Panc1 (cell line): Measurements from ENCODE around the gene JUND. TPM values are rescaled to one million over a fixed set of nuclear protein-coding genes. Genes with fewer than 3 reads are reported as not detected.

Experiments used
- ATAC-seq: fragments of 200-7000 bp; cut with Tn5 transposase; 2 replicates; pipeline ENCODE4 v1.9.1; 2020; ENCODE audit warnings: mild to moderate bottlenecking, moderate library complexity
- BruUV-seq: library from RNA; stranded (reverse); fragments of 400-500 nt; replicated peaks from 2 replicates; lab custom pipeline; 2021; lab: Mats Ljungman, UMichigan
- CTCF ChIA-PET: fragments of 300-600 bp; sonication (Branson Sonifier 250); formaldehyde crosslinking; loops from one replicate; lab custom pipeline; 2022; ENCODE audit warnings: antibody characterized with exemption; lab: Charles Lee
- POLR2A ChIA-PET: fragments of 300-600 bp; sonication (Branson Sonifier 250); formaldehyde crosslinking; loops from one replicate; lab custom pipeline; 2022; ENCODE audit warnings: antibody characterized with exemption; lab: Charles Lee
- DNase-seq: peaks from one replicate; pipeline ENCODE4 v3.0.0-alpha.2; 2010; ENCODE audit warnings: low read depth, low spot score
- H3K27ac ChIP-seq: 2 replicates; pipeline ENCODE4 v1.5.1; 2011; ENCODE audit warnings: mild to moderate bottlenecking, low read length, inconsistent platforms
- H3K27me3 ChIP-seq: fragments of 200-500 bp; sonication (Bioruptor generic); 2 replicates; pipeline ENCODE4 v1.6.0; 2014; ENCODE audit warnings: low read length, inconsistent platforms; ENCODE audit not compliant: control insufficient read depth, insufficient read depth
- H3K36me3 ChIP-seq: fragments of 200-500 bp; sonication (Bioruptor generic); 2 replicates; pipeline ENCODE4 v1.5.1; 2014; ENCODE audit warnings: inconsistent platforms, mild to moderate bottlenecking, low read length, moderate library complexity; ENCODE audit not compliant: control insufficient read depth, insufficient read depth
- H3K4me1 ChIP-seq: 2 replicates; pipeline ENCODE4 v1.5.1; 2011; ENCODE audit warnings: inconsistent platforms, mild to moderate bottlenecking, low read length, moderate library complexity; ENCODE audit not compliant: control insufficient read depth, insufficient read depth
- H3K4me3 ChIP-seq, 2 experiments: 2 replicates each; pipeline ENCODE4 v1.5.1; 2011 to 2012; ENCODE audit warnings: low read depth in 2 of 2, low read length in 2 of 2, mild to moderate bottlenecking in 2 of 2, inconsistent platforms in 1 of 2, moderate library complexity in 1 of 2
- H3K9me3 ChIP-seq: fragments of 200-500 bp; sonication (Bioruptor generic); 2 replicates; pipeline ENCODE4 v1.5.1; 2014; ENCODE audit warnings: low read depth, mild to moderate bottlenecking, inconsistent platforms, low read length, moderate library complexity; ENCODE audit not compliant: control insufficient read depth, insufficient read depth
- POLR2AphosphoS5 ChIP-seq: IDR thresholded peaks from 2 replicates; pipeline ENCODE4 v1.6.1; 2012; ENCODE audit warnings: mild to moderate bottlenecking, low read depth, low read length, moderate library complexity
- REST ChIP-seq, 2 experiments: IDR thresholded peaks; 2 replicates each; pipeline ENCODE4 v1.6.1; 2011 to 2012; ENCODE audit warnings: low read depth in 2 of 2, control low read depth in 1 of 2, low read length in 1 of 2, mild to moderate bottlenecking in 1 of 2, moderate library complexity in 1 of 2; ENCODE audit not compliant: insufficient read depth in 1 of 2
- SIN3A ChIP-seq: IDR thresholded peaks from 2 replicates; pipeline ENCODE4 v1.6.1; 2012; ENCODE audit warnings: low read depth, mild to moderate bottlenecking, low read length, moderate library complexity, borderline replicate concordance; ENCODE audit not compliant: insufficient read depth
- TCF7L2 ChIP-seq: IDR thresholded peaks from 2 replicates; pipeline ENCODE4 v1.6.1; 2011; ENCODE audit warnings: mild to moderate bottlenecking, low read depth, low read length, inconsistent platforms
- in situ Hi-C: cut with HindIII; loops from 2 replicates; pipeline ENCODE4 v1.10.0; 2016; ENCODE audit warnings: low sequenced_read_pairs, low pct_unique_long_range_greater_than_20kb
- intact Hi-C: fragments of 100-400 bp; cut with micrococcal nuclease; formaldehyde crosslinking; loops from one replicate; pipeline ENCODE4 v1.10.0; 2022; ENCODE audit not compliant: unreplicated experiment
- total RNA-seq: library from RNA; stranded (reverse); gene quantifications from one replicate; pipeline ENCODE4 v1.2.1, GENCODE V29; 2021; ENCODE audit not compliant: unreplicated experiment
- TF ChIP-seq, protein P1 (sequence below): fragments of 450-650 bp; IDR thresholded peaks from 2 replicates; pipeline ENCODE4 v1.5.1; 2017; ENCODE audit warnings: mild to moderate bottlenecking

The JUND gene
- total RNA-seq, 1 experiment from 2014 or later, result 130 TPM

DNA sequence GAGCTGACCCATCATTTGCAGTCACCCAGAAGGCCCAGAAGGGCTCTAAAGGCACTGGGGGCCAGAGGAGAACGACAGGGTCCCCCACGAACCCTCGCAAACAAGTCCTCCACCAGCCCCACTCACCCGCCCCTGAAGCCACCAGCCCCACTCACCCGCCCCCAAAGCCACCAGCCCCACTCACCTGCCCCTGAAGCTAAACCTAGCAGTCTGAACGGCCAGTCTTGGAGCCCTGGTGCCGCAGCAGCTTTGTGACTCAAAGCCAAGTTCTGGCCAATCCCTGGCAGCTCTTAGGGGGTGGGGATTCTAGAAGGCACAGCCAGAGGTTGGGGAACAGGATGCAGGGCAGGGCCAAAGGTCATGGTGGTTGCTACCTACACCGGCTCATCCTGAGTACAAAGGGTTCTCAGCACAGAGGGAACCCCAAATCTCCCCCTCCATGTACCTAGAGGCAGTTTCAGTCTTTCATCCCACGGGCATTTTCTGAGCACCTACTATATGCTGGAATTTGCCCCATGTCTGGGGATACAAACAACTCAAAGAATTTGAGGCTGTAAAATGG lies 7.1 kb downstream of the JUND start, which contains the start of gene IQCN:
TSS of gene IQCN (minus strand) at position 234 of the 562 bp plus-strand sequence. CDS start 4,974 bp downstream, outside the sequence.
- Histone ChIP-seq H3K27ac (peak within 1 kb of the TSS; percentile 88), H3K4me3 (peak within 1 kb of the TSS in 1 of 2 experiments; percentile 11; a peak in 1 of 4 replicates), H3K36me3 (no peaks in the 10 kb centered on the region), H3K4me1 (peaks cover 37% of the 10 kb centered on the region), H3K27me3 (no peaks in the 10 kb centered on the region), H3K9me3 (no peaks in the 10 kb centered on the region)
- TF ChIP-seq POLR2AphosphoS5 (no peak; the same call in 1 of the 2 replicates), REST (IDR thresholded peaks at IDR 0.05; ENCODE audit: insufficient read depth in 1 of 2, low read depth in 2 of 2, low read length in 1 of 2) (no peak), TCF7L2 (no peak), SIN3A (no peak)
- TF ChIP-seq, protein P1, sequence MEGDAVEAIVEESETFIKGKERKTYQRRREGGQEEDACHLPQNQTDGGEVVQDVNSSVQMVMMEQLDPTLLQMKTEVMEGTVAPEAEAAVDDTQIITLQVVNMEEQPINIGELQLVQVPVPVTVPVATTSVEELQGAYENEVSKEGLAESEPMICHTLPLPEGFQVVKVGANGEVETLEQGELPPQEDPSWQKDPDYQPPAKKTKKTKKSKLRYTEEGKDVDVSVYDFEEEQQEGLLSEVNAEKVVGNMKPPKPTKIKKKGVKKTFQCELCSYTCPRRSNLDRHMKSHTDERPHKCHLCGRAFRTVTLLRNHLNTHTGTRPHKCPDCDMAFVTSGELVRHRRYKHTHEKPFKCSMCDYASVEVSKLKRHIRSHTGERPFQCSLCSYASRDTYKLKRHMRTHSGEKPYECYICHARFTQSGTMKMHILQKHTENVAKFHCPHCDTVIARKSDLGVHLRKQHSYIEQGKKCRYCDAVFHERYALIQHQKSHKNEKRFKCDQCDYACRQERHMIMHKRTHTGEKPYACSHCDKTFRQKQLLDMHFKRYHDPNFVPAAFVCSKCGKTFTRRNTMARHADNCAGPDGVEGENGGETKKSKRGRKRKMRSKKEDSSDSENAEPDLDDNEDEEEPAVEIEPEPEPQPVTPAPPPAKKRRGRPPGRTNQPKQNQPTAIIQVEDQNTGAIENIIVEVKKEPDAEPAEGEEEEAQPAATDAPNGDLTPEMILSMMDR, result no peak
- POLR2A ChIA-PET, result interaction anchor here (0.6 kb wide), 2 partner anchors 20 to 183 kb away, joined by 3 to 4 read pairs; no protein-coding TSS in a partner anchor
- in situ Hi-C loops (no loop called here), intact Hi-C loops (no loop called here)
- CTCF ChIA-PET, result no interaction called here
- DNase-seq (no peak), ATAC-seq (peak; percentile 74)
- no TSS peak for BruUV-seq

DNA sequence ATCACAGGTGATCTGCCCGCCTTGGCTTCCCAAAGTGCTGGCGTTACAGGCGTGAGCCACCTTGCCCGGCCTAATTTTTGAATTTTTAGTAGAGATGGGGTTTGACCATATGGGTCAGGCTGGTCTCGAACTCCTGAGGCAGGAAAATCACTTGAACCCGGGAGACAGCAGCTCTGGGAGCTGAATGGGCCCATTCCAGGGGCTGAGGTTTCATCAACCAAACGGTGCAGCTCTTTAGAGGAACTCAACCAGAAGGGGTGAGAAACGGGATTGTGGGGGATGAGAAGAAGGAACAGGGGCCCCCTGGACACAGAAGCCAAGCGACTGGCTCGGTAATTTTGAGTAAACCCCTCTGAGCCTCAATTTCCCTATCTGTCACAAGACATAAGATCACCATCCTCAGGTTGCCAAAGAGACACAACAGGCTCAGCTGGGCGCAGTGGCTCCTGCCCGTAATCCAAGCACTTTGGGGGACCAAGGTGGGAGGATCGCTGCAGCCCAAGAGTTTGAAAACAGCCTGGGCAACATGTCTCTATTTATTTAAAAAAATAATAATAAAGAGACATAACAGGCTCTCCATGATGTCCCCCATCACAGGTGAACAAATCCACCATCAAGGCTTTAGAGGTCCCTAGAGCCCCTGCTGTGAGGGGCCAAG lies 7.7 kb downstream of the JUND start:
- no peaks in the 10 kb centered on the region for H3K27me3 ChIP-seq
- no peak overlapping the region for H3K4me3 ChIP-seq
- DNase-seq, result no peak
- ATAC-seq, result no peak
- CTCF ChIA-PET, result interaction anchor here (0.6 kb wide), 1 partner anchor 74 kb away, joined by 3 read pairs; no protein-coding TSS in a partner anchor
- no TSS peak for BruUV-seq
- peaks cover 35% of the 10 kb centered on the region for H3K4me1 ChIP-seq
- H3K36me3 ChIP-seq, result no peaks in the 10 kb centered on the region
- POLR2A ChIA-PET, result interaction anchor here (0.6 kb wide), 1 partner anchor 19 kb away, joined by 4 read pairs; no protein-coding TSS in a partner anchor
- peak overlapping the region; percentile 88 for H3K27ac ChIP-seq
- no peaks in the 10 kb centered on the region for H3K9me3 ChIP-seq
- no peak for TF ChIP-seq POLR2AphosphoS5
- TF ChIP-seq, protein P1, result no peak
- TF ChIP-seq REST (IDR thresholded peaks at IDR 0.05; ENCODE audit: insufficient read depth in 1 of 2, low read depth in 2 of 2, low read length in 1 of 2), result no peak
- TF ChIP-seq SIN3A, result no peak
- no peak for TF ChIP-seq TCF7L2
- in situ Hi-C loops, result no loop called here
- intact Hi-C loops, result no loop called here
